ENCODE results near the gene CRACR2A. TPM values are rescaled to one million over a fixed set of nuclear protein-coding genes. Genes with fewer than 3 reads are reported as not detected.

The CRACR2A gene
- total RNA-seq, 4 donors from 2014 or later = 34.5 to 165 (median 85.8) TPM

- no peak for DNase-seq
- H3K9me3 ChIP-seq = no peaks in the 10 kb centered on the region
- TF ChIP-seq EP300 (IDR thresholded peaks at IDR 0.05; ENCODE audit: low read depth) (no peak), POLR2A (IDR thresholded peaks at IDR 0.05) (no peak), POLR2AphosphoS5 (IDR thresholded peaks at IDR 0.05) (no peak)
- TF ChIP-seq, protein P1, sequence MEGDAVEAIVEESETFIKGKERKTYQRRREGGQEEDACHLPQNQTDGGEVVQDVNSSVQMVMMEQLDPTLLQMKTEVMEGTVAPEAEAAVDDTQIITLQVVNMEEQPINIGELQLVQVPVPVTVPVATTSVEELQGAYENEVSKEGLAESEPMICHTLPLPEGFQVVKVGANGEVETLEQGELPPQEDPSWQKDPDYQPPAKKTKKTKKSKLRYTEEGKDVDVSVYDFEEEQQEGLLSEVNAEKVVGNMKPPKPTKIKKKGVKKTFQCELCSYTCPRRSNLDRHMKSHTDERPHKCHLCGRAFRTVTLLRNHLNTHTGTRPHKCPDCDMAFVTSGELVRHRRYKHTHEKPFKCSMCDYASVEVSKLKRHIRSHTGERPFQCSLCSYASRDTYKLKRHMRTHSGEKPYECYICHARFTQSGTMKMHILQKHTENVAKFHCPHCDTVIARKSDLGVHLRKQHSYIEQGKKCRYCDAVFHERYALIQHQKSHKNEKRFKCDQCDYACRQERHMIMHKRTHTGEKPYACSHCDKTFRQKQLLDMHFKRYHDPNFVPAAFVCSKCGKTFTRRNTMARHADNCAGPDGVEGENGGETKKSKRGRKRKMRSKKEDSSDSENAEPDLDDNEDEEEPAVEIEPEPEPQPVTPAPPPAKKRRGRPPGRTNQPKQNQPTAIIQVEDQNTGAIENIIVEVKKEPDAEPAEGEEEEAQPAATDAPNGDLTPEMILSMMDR (IDR thresholded peaks at IDR 0.05) = no peak
- no peak overlapping the region for H3K27ac ChIP-seq
- in situ Hi-C loops (cut with MboI; ENCODE audit: low pct_ligation_motif_present in 1 of 4, low pct_unique_long_range_greater_than_20kb in 1 of 4, low sequenced_read_pairs in 3 of 4) (loop anchor here in 1 of 4 donors (25.0 kb wide), 1 partner anchor 292 kb away; no protein-coding TSS in a partner anchor), intact Hi-C loops (cut with DNase I; ENCODE audit: low total_unique reads) (no loop called here)
- H3K27me3 ChIP-seq = no peaks in the 10 kb centered on the region
- H3K4me1 ChIP-seq = no peaks in the 10 kb centered on the region
- no peak overlapping the region for H3K4me3 ChIP-seq
- WGBS, 2 donors (ENCODE audit: low coverage in 1 of 2) = 94% methylated on average over 14 of the region's 14 CpGs; no CpG with 5 or more reads in 1 of the 2 donors
- peaks cover 0 to 4% (median 0%) of the 10 kb centered on the region in 4 donors for H3K36me3 ChIP-seq
Measured at GRCh38 chr12:3629057-3629830, 123.7 kb downstream of the CRACR2A start.

DNA sequence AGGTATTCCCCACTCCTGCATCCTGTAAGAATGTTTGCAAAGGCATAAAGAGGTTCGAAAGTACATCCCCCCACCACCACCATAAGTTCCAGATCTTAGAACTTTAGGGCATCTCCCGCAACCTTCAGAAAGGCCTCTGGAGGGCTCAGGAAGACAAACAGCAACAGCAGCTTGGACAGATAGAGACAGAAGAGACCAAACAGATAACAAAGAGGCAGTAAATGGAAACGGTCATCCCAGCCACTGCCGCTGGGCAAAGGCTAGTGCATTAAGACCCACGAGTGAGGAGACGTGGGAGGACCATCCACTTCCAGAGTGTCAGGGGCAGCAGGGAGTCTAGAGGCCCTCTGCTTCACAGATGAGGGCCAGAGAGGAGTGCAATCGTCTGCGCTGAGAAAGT lies 124.3 kb downstream of the CRACR2A start:
- H3K36me3 ChIP-seq = peaks cover 0 to 4% (median 0%) of the 10 kb centered on the region in 4 donors
- no peak for TF ChIP-seq POLR2A (IDR thresholded peaks at IDR 0.05)
- no peak for TF ChIP-seq POLR2AphosphoS5 (IDR thresholded peaks at IDR 0.05)
- no peak for TF ChIP-seq EP300 (IDR thresholded peaks at IDR 0.05; ENCODE audit: low read depth)
- TF ChIP-seq, protein P1 (IDR thresholded peaks at IDR 0.05) = no peak
- no peaks in the 10 kb centered on the region for H3K27me3 ChIP-seq
- no peak overlapping the region for H3K27ac ChIP-seq
- no peak overlapping the region for H3K4me3 ChIP-seq
- in situ Hi-C loops (cut with MboI; ENCODE audit: low pct_ligation_motif_present in 1 of 4, low pct_unique_long_range_greater_than_20kb in 1 of 4, low sequenced_read_pairs in 3 of 4) (loop anchor here in 1 of 4 donors (25.0 kb wide), 1 partner anchor 291 kb away; no protein-coding TSS in a partner anchor), intact Hi-C loops (cut with DNase I; ENCODE audit: low total_unique reads) (no loop called here)
- 90 to 100% methylated on average over 2 to 8 of the region's 8 CpGs for WGBS, 2 donors (ENCODE audit: low coverage in 1 of 2)
- H3K4me1 ChIP-seq = no peaks in the 10 kb centered on the region
- DNase-seq = no peak
- no peaks in the 10 kb centered on the region for H3K9me3 ChIP-seq

DNA sequence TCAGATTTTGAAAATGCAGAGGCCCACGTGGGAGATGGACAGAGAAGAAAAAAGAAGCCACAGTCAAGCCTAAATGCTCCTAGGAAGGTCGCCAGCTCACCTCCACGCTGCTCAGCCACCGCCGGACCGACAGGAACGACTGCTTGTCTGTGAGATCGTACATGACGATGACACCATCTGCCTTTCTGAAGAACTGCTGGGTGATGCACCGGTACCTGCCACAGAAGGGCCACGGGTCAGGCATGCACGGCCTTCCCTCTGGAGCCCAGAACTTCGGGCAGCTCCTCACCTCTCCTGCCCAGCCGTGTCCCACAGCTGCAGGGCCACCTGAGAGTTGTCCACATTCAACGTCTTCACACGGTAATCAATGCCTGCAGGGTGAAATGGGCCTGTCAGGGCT lies 125.6 kb downstream of the CRACR2A start:
- Histone ChIP-seq H3K27ac (no peak overlapping the region), H3K9me3 (no peaks in the 10 kb centered on the region), H3K4me3 (no peak overlapping the region), H3K4me1 (no peaks in the 10 kb centered on the region), H3K27me3 (no peaks in the 10 kb centered on the region), H3K36me3 (peaks cover 0 to 4% (median 0%) of the 10 kb centered on the region in 4 donors)
- WGBS, 2 donors (ENCODE audit: low coverage in 1 of 2) = 91 to 92% methylated on average over 7 to 14 of the region's 16 CpGs
- TF ChIP-seq POLR2A (IDR thresholded peaks at IDR 0.05) (no peak), POLR2AphosphoS5 (IDR thresholded peaks at IDR 0.05) (no peak), EP300 (IDR thresholded peaks at IDR 0.05; ENCODE audit: low read depth) (no peak)
- TF ChIP-seq, protein P1 (IDR thresholded peaks at IDR 0.05) = no peak
- DNase-seq = no peak
- in situ Hi-C loops (cut with MboI; ENCODE audit: low pct_ligation_motif_present in 1 of 4, low pct_unique_long_range_greater_than_20kb in 1 of 4, low sequenced_read_pairs in 3 of 4) (loop anchor here in 1 of 4 donors (25.0 kb wide), 1 partner anchor 290 kb away; no protein-coding TSS in a partner anchor), intact Hi-C loops (cut with DNase I; ENCODE audit: low total_unique reads) (no loop called here)

DNA sequence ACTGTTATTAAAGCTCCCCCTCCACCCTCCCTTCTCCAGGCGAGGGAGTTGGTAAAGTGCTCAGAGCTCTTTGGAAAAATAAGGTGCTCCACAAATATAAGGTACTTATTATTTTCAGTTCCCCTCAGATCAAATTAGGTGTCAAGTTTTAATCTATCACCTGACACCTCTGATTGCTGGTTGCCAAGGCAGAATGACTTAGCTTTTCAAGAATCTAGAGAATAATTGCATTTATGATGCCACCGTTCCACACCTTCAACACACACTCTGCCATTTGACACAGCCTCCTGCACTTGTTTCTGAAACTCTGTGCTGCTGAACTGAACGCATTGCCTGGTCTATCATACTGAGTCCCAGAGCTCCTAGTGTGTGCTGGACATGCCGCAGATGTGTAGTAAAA lies 128.6 kb downstream of the CRACR2A start:
- in situ Hi-C loops (cut with MboI; ENCODE audit: low pct_ligation_motif_present in 1 of 4, low pct_unique_long_range_greater_than_20kb in 1 of 4, low sequenced_read_pairs in 3 of 4) (no loop called here), intact Hi-C loops (cut with DNase I; ENCODE audit: low total_unique reads) (no loop called here)
- H3K27ac ChIP-seq = no peak overlapping the region
- H3K36me3 ChIP-seq = peaks cover 0 to 4% (median 0%) of the 10 kb centered on the region in 4 donors
- TF ChIP-seq, protein P1 (IDR thresholded peaks at IDR 0.05) = no peak
- TF ChIP-seq POLR2AphosphoS5 (IDR thresholded peaks at IDR 0.05) = no peak
- no peak for TF ChIP-seq POLR2A (IDR thresholded peaks at IDR 0.05)
- no peak for TF ChIP-seq EP300 (IDR thresholded peaks at IDR 0.05; ENCODE audit: low read depth)
- H3K4me1 ChIP-seq = no peaks in the 10 kb centered on the region
- no peaks in the 10 kb centered on the region for H3K27me3 ChIP-seq
- DNase-seq = no peak
- WGBS, 2 donors (ENCODE audit: low coverage in 1 of 2) = 93 to 96% methylated on average over 3 to 4 of the region's 4 CpGs
- no peaks in the 10 kb centered on the region for H3K9me3 ChIP-seq
- H3K4me3 ChIP-seq = no peak overlapping the region

All from transverse colon (tissue), 4 donors.